ENCODE data around the gene MYL2. TPM values are rescaled to one million over a fixed set of nuclear protein-coding genes. Genes with fewer than 3 reads are reported as not detected.

MYL2 gene
- total RNA-seq, 6 donors from 2014 or later: not detected

DNA sequence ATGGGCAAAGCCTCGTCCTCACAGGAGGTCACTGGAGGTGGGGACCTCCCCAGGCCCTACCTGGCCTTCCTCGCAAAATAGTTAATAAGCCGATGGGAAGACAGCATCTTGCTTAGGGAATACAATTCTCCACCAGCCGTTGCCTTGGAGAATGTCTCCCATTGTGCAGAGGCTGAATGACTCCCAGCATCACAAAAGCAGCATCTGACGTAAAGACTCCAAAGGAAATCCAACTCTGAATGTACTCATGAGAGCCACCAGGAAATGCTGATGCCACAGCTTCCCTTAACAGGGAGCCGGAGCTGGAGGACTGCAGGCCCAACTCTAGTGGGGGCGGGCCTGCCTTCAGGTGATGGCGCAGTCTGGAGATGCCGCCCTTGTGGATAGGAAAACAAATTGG, 58.0 kb downstream of the MYL2 start:
- no peaks in the 10 kb centered on the region for H3K27me3 ChIP-seq
- H3K9me3 ChIP-seq: no peaks in the 10 kb centered on the region
- no peaks in the 10 kb centered on the region for H3K4me1 ChIP-seq
- TF ChIP-seq POLR2A (IDR thresholded peaks at IDR 0.05) (no peak), EP300 (IDR thresholded peaks at IDR 0.05) (no peak), POLR2AphosphoS5 (IDR thresholded peaks at IDR 0.05) (no peak)
- TF ChIP-seq, protein P1, sequence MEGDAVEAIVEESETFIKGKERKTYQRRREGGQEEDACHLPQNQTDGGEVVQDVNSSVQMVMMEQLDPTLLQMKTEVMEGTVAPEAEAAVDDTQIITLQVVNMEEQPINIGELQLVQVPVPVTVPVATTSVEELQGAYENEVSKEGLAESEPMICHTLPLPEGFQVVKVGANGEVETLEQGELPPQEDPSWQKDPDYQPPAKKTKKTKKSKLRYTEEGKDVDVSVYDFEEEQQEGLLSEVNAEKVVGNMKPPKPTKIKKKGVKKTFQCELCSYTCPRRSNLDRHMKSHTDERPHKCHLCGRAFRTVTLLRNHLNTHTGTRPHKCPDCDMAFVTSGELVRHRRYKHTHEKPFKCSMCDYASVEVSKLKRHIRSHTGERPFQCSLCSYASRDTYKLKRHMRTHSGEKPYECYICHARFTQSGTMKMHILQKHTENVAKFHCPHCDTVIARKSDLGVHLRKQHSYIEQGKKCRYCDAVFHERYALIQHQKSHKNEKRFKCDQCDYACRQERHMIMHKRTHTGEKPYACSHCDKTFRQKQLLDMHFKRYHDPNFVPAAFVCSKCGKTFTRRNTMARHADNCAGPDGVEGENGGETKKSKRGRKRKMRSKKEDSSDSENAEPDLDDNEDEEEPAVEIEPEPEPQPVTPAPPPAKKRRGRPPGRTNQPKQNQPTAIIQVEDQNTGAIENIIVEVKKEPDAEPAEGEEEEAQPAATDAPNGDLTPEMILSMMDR (IDR thresholded peaks at IDR 0.05): no peak
- H3K4me3 ChIP-seq: no peak overlapping the region
- H3K27ac ChIP-seq: no peak overlapping the region
- H3K36me3 ChIP-seq: no peaks in the 10 kb centered on the region
- DNase-seq (no peak), ATAC-seq (ENCODE audit: low FRiP score in 2 of 2) (no peak)
- WGBS, 2 donors: 83 to 85% methylated on average over 9 of the region's 9 CpGs

DNA sequence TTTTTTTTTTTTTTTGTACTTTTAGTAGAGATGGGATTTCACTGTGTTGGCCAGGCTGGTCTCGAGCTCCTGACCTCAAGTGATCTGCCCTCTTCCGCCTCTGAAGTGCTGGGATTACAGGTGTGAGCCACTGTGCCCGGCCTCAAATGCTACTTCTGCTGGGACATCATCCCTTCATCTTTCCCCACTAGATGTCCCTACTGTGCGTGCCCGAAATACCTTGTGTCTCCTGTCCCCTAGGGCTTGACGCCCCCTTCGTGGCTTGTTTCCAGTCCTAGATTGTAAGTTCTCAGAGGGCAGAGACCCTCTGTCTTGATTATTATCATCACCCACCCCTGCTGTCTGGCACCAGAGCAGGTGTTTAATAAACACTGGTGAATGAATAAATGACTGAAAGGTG, 58.6 kb downstream of the MYL2 start:
- Histone ChIP-seq H3K4me1 (no peaks in the 10 kb centered on the region), H3K36me3 (no peaks in the 10 kb centered on the region), H3K9me3 (no peaks in the 10 kb centered on the region), H3K27me3 (no peaks in the 10 kb centered on the region), H3K27ac (no peak overlapping the region), H3K4me3 (no peak overlapping the region)
- ATAC-seq (ENCODE audit: low FRiP score in 2 of 2) (no peak), DNase-seq (no peak)
- no peak for TF ChIP-seq EP300 (IDR thresholded peaks at IDR 0.05)
- TF ChIP-seq, protein P1 (IDR thresholded peaks at IDR 0.05): no peak
- TF ChIP-seq POLR2A (IDR thresholded peaks at IDR 0.05): no peak
- no peak for TF ChIP-seq POLR2AphosphoS5 (IDR thresholded peaks at IDR 0.05)
- WGBS, 2 donors: 71 to 77% methylated on average over 7 of the region's 7 CpGs

Other genes with a start within 250 kb of the MYL2 start
- gene HVCN1, start 231.5 kb downstream of the MYL2 start, total RNA-seq: 10 to 100 TPM in 4 of 6 donors, 1 to 10 TPM in 2; 5.8 to 29.2 (median 15.5) TPM
- 100 to 1,000 TPM in 2 of 6 donors, 10 to 100 TPM in 4; 26.0 to 114 (median 85.4) TPM for gene PPP1CC, start 177.7 kb downstream of the MYL2 start, total RNA-seq
- gene CCDC63, start 73.6 kb downstream of the MYL2 start, total RNA-seq: not detected
- under 1 TPM in 1 of 6 donors, not detected in 5; 0.20 TPM for gene CUX2, start 113.6 kb upstream of the MYL2 start, total RNA-seq

Measured in upper lobe of left lung (tissue), 6 donors.